Measurements from ENCODE around the gene OR2V2.
"Not testable (repeated sequence)": the region's sequence is repeated elsewhere in the genome, so short reads cannot be mapped to it uniquely, and the experiment has no call there.

OR2V2 gene

GRCh38 chr5:181146927-181147636 lies at the start of gene OR2V2:
Gene OR2V2, plus strand, starts transcription at chr5:181147586. Its CDS starts 7,357 bp downstream, at chr5:181154943.
- H3K4me3 ChIP-seq (ENCODE audit: low read depth, low read length), result not testable (repeated sequence)

- H3K4me3 ChIP-seq (ENCODE audit: low read depth, low read length), result not testable (repeated sequence)
Measured at GRCh38 chr5:181097759-181098491, 49.5 kb upstream of the OR2V2 start.

GRCh38 chr5:181098762-181099601 lies 48.4 kb upstream of the OR2V2 start:
- no peak overlapping the region for H3K4me3 ChIP-seq (ENCODE audit: low read depth, low read length)
- no peak for TF ChIP-seq CTCF (IDR thresholded peaks at IDR 0.05; ENCODE audit: borderline replicate concordance, insufficient read depth, low read depth, low read length)

- H3K4me3 ChIP-seq (ENCODE audit: low read depth, low read length), result no peak overlapping the region
Measured at GRCh38 chr5:181099602-181100086, 47.7 kb upstream of the OR2V2 start.

GRCh38 chr5:181100121-181100875 lies 47.1 kb upstream of the OR2V2 start:
- no peak overlapping the region for H3K4me3 ChIP-seq (ENCODE audit: low read depth, low read length)
- no peak for TF ChIP-seq CTCF (IDR thresholded peaks at IDR 0.05; ENCODE audit: borderline replicate concordance, insufficient read depth, low read depth, low read length)

More at GRCh38 chr5:181099602-181100086, 47.7 kb upstream of the OR2V2 start:
- TF ChIP-seq CTCF (IDR thresholded peaks at IDR 0.05; ENCODE audit: borderline replicate concordance, insufficient read depth, low read depth, low read length), result no peak

- not testable (repeated sequence) for H3K4me3 ChIP-seq (ENCODE audit: low read depth, low read length)
Measured at GRCh38 chr5:181101030-181101641, 46.2 kb upstream of the OR2V2 start.

- H3K4me3 ChIP-seq (ENCODE audit: low read depth, low read length), result not testable (repeated sequence)
Measured at GRCh38 chr5:181101930-181102674, 45.3 kb upstream of the OR2V2 start.

GRCh38 chr5:181104259-181104568 lies 43.2 kb upstream of the OR2V2 start:
- not testable (repeated sequence) for H3K4me3 ChIP-seq (ENCODE audit: low read depth, low read length)

- H3K4me3 ChIP-seq (ENCODE audit: low read depth, low read length), result not testable (repeated sequence)
Measured at GRCh38 chr5:181104606-181105390, 42.6 kb upstream of the OR2V2 start.
